AG10803 (cell line): ENCODE measurements around the gene PILRB.
"Not testable (repeated sequence)": the region's sequence is repeated elsewhere in the genome, so short reads cannot be mapped to it uniquely, and the experiment has no call there.

ENCODE experiments used
- DNase-seq: peaks from one replicate; pipeline ENCODE4 v3.0.0; 2010; ENCODE audit warnings: low read depth
- H3K4me3 ChIP-seq: 2 replicates; pipeline ENCODE4 v1.5.1; 2011; ENCODE audit warnings: mild to moderate bottlenecking, low read length, control low read depth
- CTCF ChIP-seq: conservative IDR thresholded peaks from 2 replicates; pipeline ENCODE4 v1.5.1; 2011; ENCODE audit warnings: mild to moderate bottlenecking, low read length, control low read depth, inconsistent platforms

PILRB gene

GRCh38 chr7:100374601-100375000 lies 16.7 kb downstream of the PILRB start:
- DNase-seq: no peak
- no peak overlapping the region for H3K4me3 ChIP-seq
- no peak for TF ChIP-seq CTCF

GRCh38 chr7:100376066-100376465 lies 18.1 kb downstream of the PILRB start:
- TF ChIP-seq CTCF: no peak
- no peak for DNase-seq

GRCh38 chr7:100378114-100378755 lies 20.3 kb downstream of the PILRB start:
- H3K4me3 ChIP-seq: no peak overlapping the region
- no peak for DNase-seq
- no peak for TF ChIP-seq CTCF

More at GRCh38 chr7:100376066-100376465, 18.1 kb downstream of the PILRB start:
- no peak overlapping the region for H3K4me3 ChIP-seq

- H3K4me3 ChIP-seq: no peak overlapping the region
- no peak for TF ChIP-seq CTCF
- no peak for DNase-seq
Measured at GRCh38 chr7:100380196-100380595, 22.3 kb downstream of the PILRB start.

- H3K4me3 ChIP-seq, DNase-seq: not testable (repeated sequence)
Measured at GRCh38 chr7:100381531-100382233, 23.8 kb downstream of the PILRB start.

GRCh38 chr7:100382234-100382853 lies 24.4 kb downstream of the PILRB start:
- H3K4me3 ChIP-seq, DNase-seq: not testable (repeated sequence)

- TF ChIP-seq CTCF: no peak
- no peak overlapping the region for H3K4me3 ChIP-seq
Measured at GRCh38 chr7:100384628-100385294, 26.8 kb downstream of the PILRB start.

GRCh38 chr7:100386940-100387339 lies 29.0 kb downstream of the PILRB start:
- TF ChIP-seq CTCF: no peak
- DNase-seq: no peak
- H3K4me3 ChIP-seq: no peak overlapping the region

More at GRCh38 chr7:100384628-100385294, 26.8 kb downstream of the PILRB start:
- no peak for DNase-seq
